Endothelial cell of umbilical vein (primary cell): ENCODE data around the gene TRAK1. TPM values are rescaled to one million over a fixed set of nuclear protein-coding genes. Genes with fewer than 3 reads are reported as not detected.

Experiments
- BruUV-seq: library from RNA; stranded (reverse); fragments of 400-500 nt; replicated peaks from 2 replicates; lab custom pipeline; 2021; lab: Mats Ljungman, UMichigan
- CTCF ChIA-PET: fragments of 300-600, 350-600 bp; sonication (Branson Sonifier 250); formaldehyde crosslinking; loops from one replicate; lab custom pipeline; 2021; ENCODE audit warnings: antibody characterized with exemption, inconsistent platforms; lab: Charles Lee
- POLR2A ChIA-PET: fragments of 300-600, 350-600 bp; sonication (Branson Sonifier 250); formaldehyde crosslinking; loops from one replicate; lab custom pipeline; 2021; ENCODE audit warnings: antibody characterized with exemption, inconsistent platforms; lab: Charles Lee
- DNase-seq: peaks from one replicate; pipeline ENCODE4 v3.0.0-alpha.2; 2011; ENCODE audit warnings: low read depth, low spot score
- FAIRE-seq: peaks from 2 replicates; lab custom pipeline; 2011; peaks lifted over from hg19 to GRCh38; lab: Jason Lieb, UNC
- H2AFZ ChIP-seq: 2 replicates; pipeline ENCODE4 v1.6.0; 2012; ENCODE audit warnings: low read depth, low read length, control low read depth, inconsistent platforms
- H3K27ac ChIP-seq: 2 replicates; pipeline ENCODE4 v1.5.1; 2011; ENCODE audit warnings: low read depth, mild to moderate bottlenecking, control low read depth, low read length, moderate library complexity; ENCODE audit not compliant: insufficient read depth
- H3K27me3 ChIP-seq, 2 experiments: 2 replicates each; pipeline versions ENCODE4 v1.6.0 to v1.6.1; 2011; ENCODE audit warnings: low read length in 2 of 2, mixed read lengths in 1 of 2; ENCODE audit not compliant: control insufficient read depth in 2 of 2, insufficient read depth in 2 of 2
- H3K36me3 ChIP-seq, 2 experiments: 2 replicates in 1 of 2; 3 replicates in 1 of 2; pipeline ENCODE4 v1.5.1; 2011; ENCODE audit warnings: low read length in 2 of 2, mild to moderate bottlenecking in 1 of 2, moderate library complexity in 1 of 2; ENCODE audit not compliant: control insufficient read depth in 2 of 2, insufficient read depth in 2 of 2; ENCODE audit errors: extremely low read depth in 1 of 2
- H3K4me1 ChIP-seq: 3 replicates; pipeline ENCODE4 v1.5.1; 2011; ENCODE audit warnings: mild to moderate bottlenecking, low read length; ENCODE audit not compliant: control insufficient read depth, insufficient read depth; ENCODE audit errors: extremely low read depth
- H3K4me2 ChIP-seq: 2 replicates; pipeline ENCODE4 v1.6.1; 2011; ENCODE audit warnings: low read length, control low read depth, mixed read lengths; ENCODE audit not compliant: insufficient read depth
- H3K4me3 ChIP-seq, 3 experiments: fragments of 200-600 bp in 1 of 3; sonication (generic), shearing (Covaris generic) in 1 of 3; replicated peaks in 1 of 3; 2 replicates each; pipeline ENCODE4 v1.5.1; 2011 to 2016; ENCODE audit warnings: control low read depth in 3 of 3, low read length in 3 of 3, mild to moderate bottlenecking in 2 of 3, inconsistent platforms in 1 of 3, low read depth in 1 of 3, moderate library complexity in 1 of 3; ENCODE audit not compliant: insufficient read depth in 1 of 3
- H3K79me2 ChIP-seq: 2 replicates; pipeline ENCODE4 v1.6.0; 2012; ENCODE audit warnings: low read length, inconsistent platforms; ENCODE audit not compliant: control insufficient read depth, insufficient read depth
- H3K9ac ChIP-seq: replicated peaks from 2 replicates; pipeline ENCODE3; 2011; ENCODE audit warnings: low read length, control low read depth; ENCODE audit not compliant: insufficient read depth; ENCODE audit errors: extremely low read depth
- H3K9me1 ChIP-seq: replicated peaks from 3 replicates; pipeline ENCODE4 v1.6.0; 2011; ENCODE audit warnings: mild to moderate bottlenecking, low read length; ENCODE audit not compliant: control insufficient read depth, insufficient read depth; ENCODE audit errors: extremely low read depth
- H3K9me3 ChIP-seq: replicated peaks from 2 replicates; pipeline ENCODE4 v1.5.1; 2012; ENCODE audit warnings: low read length, inconsistent platforms; ENCODE audit not compliant: control insufficient read depth, insufficient read depth
- H4K20me1 ChIP-seq: replicated peaks from 2 replicates; pipeline ENCODE3; 2011; ENCODE audit warnings: mild to moderate bottlenecking, low read length; ENCODE audit not compliant: control insufficient read depth, insufficient read depth; ENCODE audit errors: extremely low read depth
- EZH2 ChIP-seq: IDR thresholded peaks from 2 replicates; pipeline ENCODE4 v1.6.1; 2012; ENCODE audit warnings: borderline replicate concordance, low read depth, mild to moderate bottlenecking, moderate library complexity, low read length, inconsistent platforms; ENCODE audit not compliant: severe bottlenecking
- FOS ChIP-seq: IDR thresholded peaks from 2 replicates; pipeline ENCODE4 v1.6.1; 2011; ENCODE audit warnings: mild to moderate bottlenecking, low read length, moderate library complexity, borderline replicate concordance; ENCODE audit not compliant: insufficient read depth
- GATA2 ChIP-seq: IDR thresholded peaks from 2 replicates; pipeline ENCODE4 v1.7.0; 2011; ENCODE audit warnings: low read depth, mild to moderate bottlenecking, moderate library complexity, mixed read lengths, low read length; ENCODE audit not compliant: insufficient read length, insufficient read depth
- JUN ChIP-seq: IDR thresholded peaks from 2 replicates; pipeline ENCODE4 v1.6.1; 2011; ENCODE audit warnings: borderline replicate concordance, low read depth; ENCODE audit not compliant: insufficient read length, insufficient read depth
- MAX ChIP-seq: IDR thresholded peaks from 2 replicates; pipeline ENCODE4 v1.6.1; 2011; ENCODE audit not compliant: insufficient read depth, insufficient read length
- MYC ChIP-seq: IDR thresholded peaks from one replicate; pipeline ENCODE4 v1.6.1; 2011; ENCODE audit warnings: mild to moderate bottlenecking, low read depth, low read length
- POLR2A ChIP-seq: IDR thresholded peaks from 2 replicates; pipeline ENCODE4 v1.6.1; 2012; ENCODE audit warnings: low read depth, mild to moderate bottlenecking, control low read depth, low read length
- POLR2AphosphoS5 ChIP-seq: IDR thresholded peaks from 2 replicates; pipeline ENCODE4 v1.6.1; 2012; ENCODE audit warnings: low read depth, mild to moderate bottlenecking, control low read depth, low read length, moderate library complexity; ENCODE audit not compliant: insufficient read depth
- dilution Hi-C: fragments of 300-500 bp; cut with MboI; formaldehyde crosslinking; loops from one replicate; pipeline ENCODE4 v1.15.0; 2019; ENCODE audit warnings: low sequenced_read_pairs; ENCODE audit not compliant: extremely low pct_ligation_motif_present
- intact Hi-C: fragments of 100-400 bp; cut with micrococcal nuclease; formaldehyde crosslinking; loops from one replicate; pipeline ENCODE4 v1.10.0; 2022
- polyA plus RNA-seq, 4 experiments: library from polyadenylated mRNA; depleted of rRNA in 3 of 4; stranded (reverse) in 3 of 4; unstranded in 1 of 4; fragments of >200 nt; gene quantifications; 2 replicates each; pipeline versions ENCODE4 v1.2.1 to v1.2.3, GENCODE V29; 2011 to 2012; ENCODE audit warnings: missing spikeins in 1 of 4
- total RNA-seq: library from RNA; stranded (reverse); gene quantifications from 2 replicates; pipeline ENCODE4 v1.2.3, GENCODE V29; 2021
- TF ChIP-seq, protein P1 (sequence below), 2 donors: IDR thresholded peaks; 1 replicate in 1 of 2; 2 replicates in 1 of 2; pipeline ENCODE4 v1.5.1; 2011; ENCODE audit warnings: low read length in 2 of 2, mild to moderate bottlenecking in 2 of 2, moderate library complexity in 2 of 2, control low read depth in 1 of 2, inconsistent platforms in 1 of 2, low read depth in 1 of 2; ENCODE audit not compliant: insufficient read depth in 1 of 2; ENCODE audit errors: extremely low read depth in 1 of 2

Gene TRAK1
- total and polyA plus RNA-seq, 2 donors (not counting 3 experiments of a cell fraction or from before 2014, with no cell fraction given), result 38.5 to 59.6 TPM

GRCh38 chr3:42224658-42225421 is 133.7 kb downstream of the TRAK1 start:
- CTCF ChIA-PET, result interaction anchor here (1.2 kb wide), 1 partner anchor 34 kb away, joined by 4 read pairs; no protein-coding TSS in a partner anchor
- no peak overlapping the region for H3K27ac ChIP-seq

More at GRCh38 chr3:42224658-42225421, 133.7 kb downstream of the TRAK1 start:
- no peaks in the 10 kb centered on the region for H3K27me3 ChIP-seq
- H3K4me1 ChIP-seq, result no peaks in the 10 kb centered on the region
- TF ChIP-seq, protein P1, sequence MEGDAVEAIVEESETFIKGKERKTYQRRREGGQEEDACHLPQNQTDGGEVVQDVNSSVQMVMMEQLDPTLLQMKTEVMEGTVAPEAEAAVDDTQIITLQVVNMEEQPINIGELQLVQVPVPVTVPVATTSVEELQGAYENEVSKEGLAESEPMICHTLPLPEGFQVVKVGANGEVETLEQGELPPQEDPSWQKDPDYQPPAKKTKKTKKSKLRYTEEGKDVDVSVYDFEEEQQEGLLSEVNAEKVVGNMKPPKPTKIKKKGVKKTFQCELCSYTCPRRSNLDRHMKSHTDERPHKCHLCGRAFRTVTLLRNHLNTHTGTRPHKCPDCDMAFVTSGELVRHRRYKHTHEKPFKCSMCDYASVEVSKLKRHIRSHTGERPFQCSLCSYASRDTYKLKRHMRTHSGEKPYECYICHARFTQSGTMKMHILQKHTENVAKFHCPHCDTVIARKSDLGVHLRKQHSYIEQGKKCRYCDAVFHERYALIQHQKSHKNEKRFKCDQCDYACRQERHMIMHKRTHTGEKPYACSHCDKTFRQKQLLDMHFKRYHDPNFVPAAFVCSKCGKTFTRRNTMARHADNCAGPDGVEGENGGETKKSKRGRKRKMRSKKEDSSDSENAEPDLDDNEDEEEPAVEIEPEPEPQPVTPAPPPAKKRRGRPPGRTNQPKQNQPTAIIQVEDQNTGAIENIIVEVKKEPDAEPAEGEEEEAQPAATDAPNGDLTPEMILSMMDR (IDR thresholded peaks at IDR 0.05; ENCODE audit: extremely low read depth in 1 of 2, insufficient read depth in 1 of 2, low read depth in 1 of 2, low read length in 2 of 2), result no peak
- no peak for TF ChIP-seq FOS
- TF ChIP-seq EZH2, result no peak
- no peak for TF ChIP-seq POLR2A
- TF ChIP-seq MAX, result no peak
- TF ChIP-seq JUN, result no peak
- TF ChIP-seq GATA2, result no peak
- no peak for TF ChIP-seq MYC
- TF ChIP-seq POLR2AphosphoS5, result no peak
- no peak for FAIRE-seq
- POLR2A ChIA-PET, result no interaction called here
- DNase-seq, result no peak
- dilution Hi-C loops, result no loop called here
- no peaks in the 10 kb centered on the region for H3K9me3 ChIP-seq
- H3K9ac ChIP-seq, result no peak overlapping the region
- no peak overlapping the region for H2AFZ ChIP-seq
- no peak overlapping the region for H3K4me3 ChIP-seq
- H3K36me3 ChIP-seq, result peaks cover 3 to 31% of the 10 kb centered on the region in 2 experiments
- TSS peak; percentile 25 for BruUV-seq
- H3K4me2 ChIP-seq, result no peak overlapping the region
- intact Hi-C loops, result no loop called here
- H3K9me1 ChIP-seq, result no peaks in the 10 kb centered on the region
- no peaks in the 10 kb centered on the region for H4K20me1 ChIP-seq
- no peaks in the 10 kb centered on the region for H3K79me2 ChIP-seq
